ENCODE data around the gene TROAP.

GRCh38 chr12:49341777-49342065, 18.7 kb downstream of the TROAP start:
- TF ChIP-seq POLR2A (IDR thresholded peaks at IDR 0.05), result no peak
- TF ChIP-seq, protein P1, sequence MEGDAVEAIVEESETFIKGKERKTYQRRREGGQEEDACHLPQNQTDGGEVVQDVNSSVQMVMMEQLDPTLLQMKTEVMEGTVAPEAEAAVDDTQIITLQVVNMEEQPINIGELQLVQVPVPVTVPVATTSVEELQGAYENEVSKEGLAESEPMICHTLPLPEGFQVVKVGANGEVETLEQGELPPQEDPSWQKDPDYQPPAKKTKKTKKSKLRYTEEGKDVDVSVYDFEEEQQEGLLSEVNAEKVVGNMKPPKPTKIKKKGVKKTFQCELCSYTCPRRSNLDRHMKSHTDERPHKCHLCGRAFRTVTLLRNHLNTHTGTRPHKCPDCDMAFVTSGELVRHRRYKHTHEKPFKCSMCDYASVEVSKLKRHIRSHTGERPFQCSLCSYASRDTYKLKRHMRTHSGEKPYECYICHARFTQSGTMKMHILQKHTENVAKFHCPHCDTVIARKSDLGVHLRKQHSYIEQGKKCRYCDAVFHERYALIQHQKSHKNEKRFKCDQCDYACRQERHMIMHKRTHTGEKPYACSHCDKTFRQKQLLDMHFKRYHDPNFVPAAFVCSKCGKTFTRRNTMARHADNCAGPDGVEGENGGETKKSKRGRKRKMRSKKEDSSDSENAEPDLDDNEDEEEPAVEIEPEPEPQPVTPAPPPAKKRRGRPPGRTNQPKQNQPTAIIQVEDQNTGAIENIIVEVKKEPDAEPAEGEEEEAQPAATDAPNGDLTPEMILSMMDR (IDR thresholded peaks at IDR 0.05), result no peak

Measured in body of pancreas (tissue), 4 donors.